Astrocyte (in vitro differentiated cells and primary cell): ENCODE results near the gene PRKG1.

Source experiments
- CTCF ChIP-seq: IDR thresholded peaks from 2 replicates; pipeline ENCODE4 v1.5.1; 2011; ENCODE audit warnings: low read depth, mild to moderate bottlenecking, inconsistent platforms, low read length, moderate library complexity; ENCODE audit not compliant: insufficient read depth
- EZH2 ChIP-seq: IDR thresholded peaks from 2 replicates; pipeline ENCODE4 v1.6.1; 2012; ENCODE audit warnings: mild to moderate bottlenecking, low read length, inconsistent platforms; ENCODE audit not compliant: insufficient read depth

DNA sequence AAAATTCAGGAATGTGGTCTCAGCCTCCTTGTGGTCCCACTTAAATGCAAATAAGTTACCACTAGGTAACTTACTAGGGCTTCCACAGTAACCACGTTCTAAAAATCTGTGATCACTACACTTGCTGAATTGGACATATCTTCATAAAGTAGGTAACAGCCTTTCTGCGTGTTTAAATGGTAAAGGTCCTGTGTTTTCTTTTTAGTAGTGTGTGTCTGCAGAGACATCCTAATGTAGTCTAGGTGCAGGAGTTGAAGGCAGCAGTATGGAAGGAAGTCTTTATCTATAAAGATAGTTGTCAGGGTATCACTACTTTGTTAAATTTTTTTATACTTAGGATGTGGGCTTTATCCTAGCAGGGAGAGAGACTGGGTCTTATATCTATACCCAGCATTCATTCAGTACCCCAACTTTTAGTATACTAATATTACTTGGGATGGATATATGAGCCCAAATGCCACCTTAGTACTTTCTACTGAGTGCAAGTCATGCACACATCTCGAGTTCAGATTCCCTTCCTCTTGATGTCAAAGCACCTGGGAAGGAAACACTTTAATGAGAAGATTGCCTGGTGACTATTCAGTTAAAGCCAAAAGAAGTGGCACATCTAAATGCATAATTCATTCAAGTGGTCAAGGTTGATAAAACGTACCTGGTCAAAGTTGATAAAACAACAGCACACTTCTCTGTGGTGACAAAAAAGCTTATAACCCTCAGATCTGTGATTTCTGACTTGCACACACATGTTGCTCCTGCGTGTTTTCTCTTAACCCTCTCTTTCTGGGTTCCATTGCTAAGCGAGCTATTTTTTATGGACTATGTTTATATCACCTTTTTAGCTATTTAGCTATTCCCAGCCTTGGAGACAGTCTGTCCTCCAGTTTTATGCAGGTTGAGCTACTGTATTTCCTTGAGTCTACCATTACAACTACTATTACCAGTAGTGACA lies 958.7 kb downstream of the PRKG1 start:
- TF ChIP-seq EZH2, result no peak
- TF ChIP-seq CTCF, result no peak
